K562 (cell line): ENCODE results near the gene ZNF292.

Source experiments
- ATF3 ChIP-seq, 2 experiments: fragments of 450-650 bp in 1 of 2; sonication (generic) in 1 of 2; formaldehyde crosslinking in 1 of 2; IDR thresholded peaks in 1 of 2; conservative IDR thresholded peaks in 1 of 2; 2 replicates each; pipeline versions ENCODE4 v1.6.1 to v1.8.1; 2016 to 2023; ENCODE audit warnings: mild to moderate bottlenecking in 2 of 2, moderate library complexity in 2 of 2, inconsistent platforms in 1 of 2, missing genetic modification reagents in 1 of 2
- JUND ChIP-seq, 2 experiments: IDR thresholded peaks; 2 replicates in 1 of 2; 3 replicates in 1 of 2; pipeline ENCODE4 v1.6.1; 2011; ENCODE audit warnings: borderline replicate concordance in 2 of 2, low read depth in 2 of 2, low read length in 2 of 2, improper control_type of control experiment in 1 of 2, missing biosample characterization in 1 of 2, missing genetic modification characterization in 1 of 2, missing genetic modification reagents in 1 of 2
- POLR2A ChIP-seq: fragments of 450-650 bp; conservative IDR thresholded peaks from 2 replicates; pipeline ENCODE4 v1.6.1; 2016
- TAF1 ChIP-seq: IDR thresholded peaks from 2 replicates; pipeline ENCODE4 v1.6.1; 2011; ENCODE audit warnings: mild to moderate bottlenecking, low read length, moderate library complexity; ENCODE audit not compliant: insufficient read depth, control insufficient read depth, severe bottlenecking; ENCODE audit errors: extremely low read depth

GRCh38 chr6:87259791-87260190 lies 104.4 kb downstream of the ZNF292 start:
- TF ChIP-seq ATF3 (IDR thresholded peaks at IDR 0.05) (no peak), ATF3 (CRISPR knock-in tag; conservative IDR thresholded peaks at IDR 0.05) (no peak), POLR2A (no peak), JUND (IDR thresholded peaks at IDR 0.05; ENCODE audit: borderline replicate concordance, low read depth, low read length) (no peak), JUND (tag; IDR thresholded peaks at IDR 0.05; ENCODE audit: borderline replicate concordance, low read depth, low read length) (no peak), TAF1 (no peak)
